PFSK-1 (cell line): Measurements from ENCODE around the gene ABTB1.

Experiments used
- FOXP2 ChIP-seq: optimal IDR thresholded peaks from 2 replicates; pipeline ENCODE3; 2011; ENCODE audit warnings: borderline replicate concordance, control low read depth, inconsistent platforms; ENCODE audit not compliant: insufficient read depth; ENCODE audit errors: extremely low read length, extremely low read depth
- POLR2AphosphoS5 ChIP-seq: IDR thresholded peaks from 2 replicates; pipeline ENCODE4 v1.6.1; 2012; ENCODE audit warnings: low read depth, mild to moderate bottlenecking, control low read depth, low read length, moderate library complexity
- SIN3A ChIP-seq: IDR thresholded peaks from 2 replicates; pipeline ENCODE4 v1.6.1; 2012; ENCODE audit warnings: mild to moderate bottlenecking, low read length, moderate library complexity, borderline replicate concordance; ENCODE audit not compliant: insufficient read depth
- TAF1 ChIP-seq: IDR thresholded peaks from 2 replicates; pipeline ENCODE4 v1.6.1; 2012; ENCODE audit warnings: low read length, control low read depth, borderline replicate concordance; ENCODE audit not compliant: insufficient read depth
- TF ChIP-seq, protein P1 (sequence below), 2 experiments: IDR thresholded peaks; 2 replicates each; pipeline versions ENCODE4 v1.6.1 to v1.8.0; 2011 to 2012; ENCODE audit warnings: low read depth in 2 of 2, low read length in 2 of 2, control low read depth in 1 of 2, inconsistent platforms in 1 of 2, mild to moderate bottlenecking in 1 of 2, moderate library complexity in 1 of 2; ENCODE audit not compliant: insufficient read depth in 1 of 2

DNA sequence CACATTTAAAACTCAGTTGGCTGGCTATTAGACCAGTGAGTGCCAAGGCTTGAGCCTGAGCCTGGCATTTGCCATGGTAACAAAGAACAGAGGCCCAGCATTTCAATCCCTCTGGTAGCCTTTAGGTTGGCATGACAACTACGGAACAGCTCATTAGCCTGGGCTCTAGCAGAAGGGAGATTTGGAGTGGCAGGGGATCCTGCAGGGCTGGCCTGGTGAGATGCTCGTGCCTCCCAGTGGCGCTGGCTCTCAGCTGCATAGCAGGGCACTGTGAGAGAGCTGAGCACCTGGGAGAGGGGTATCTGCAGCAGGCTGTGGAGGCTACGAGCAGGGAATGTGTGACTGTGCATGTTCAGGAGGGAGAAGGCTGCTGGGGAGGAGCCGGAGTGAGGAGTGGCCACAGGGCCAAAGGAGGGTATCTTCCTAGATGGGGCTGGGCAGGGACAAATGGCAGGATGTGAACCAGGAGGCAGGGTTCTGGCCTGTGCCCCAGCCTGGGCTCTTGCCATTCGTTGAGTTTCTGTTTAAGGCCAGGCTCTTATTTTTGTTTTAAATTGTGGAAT lies 5.6 kb upstream of the ABTB1 start:
- TF ChIP-seq TAF1 = no peak
- no peak for TF ChIP-seq POLR2AphosphoS5
- TF ChIP-seq, protein P1, sequence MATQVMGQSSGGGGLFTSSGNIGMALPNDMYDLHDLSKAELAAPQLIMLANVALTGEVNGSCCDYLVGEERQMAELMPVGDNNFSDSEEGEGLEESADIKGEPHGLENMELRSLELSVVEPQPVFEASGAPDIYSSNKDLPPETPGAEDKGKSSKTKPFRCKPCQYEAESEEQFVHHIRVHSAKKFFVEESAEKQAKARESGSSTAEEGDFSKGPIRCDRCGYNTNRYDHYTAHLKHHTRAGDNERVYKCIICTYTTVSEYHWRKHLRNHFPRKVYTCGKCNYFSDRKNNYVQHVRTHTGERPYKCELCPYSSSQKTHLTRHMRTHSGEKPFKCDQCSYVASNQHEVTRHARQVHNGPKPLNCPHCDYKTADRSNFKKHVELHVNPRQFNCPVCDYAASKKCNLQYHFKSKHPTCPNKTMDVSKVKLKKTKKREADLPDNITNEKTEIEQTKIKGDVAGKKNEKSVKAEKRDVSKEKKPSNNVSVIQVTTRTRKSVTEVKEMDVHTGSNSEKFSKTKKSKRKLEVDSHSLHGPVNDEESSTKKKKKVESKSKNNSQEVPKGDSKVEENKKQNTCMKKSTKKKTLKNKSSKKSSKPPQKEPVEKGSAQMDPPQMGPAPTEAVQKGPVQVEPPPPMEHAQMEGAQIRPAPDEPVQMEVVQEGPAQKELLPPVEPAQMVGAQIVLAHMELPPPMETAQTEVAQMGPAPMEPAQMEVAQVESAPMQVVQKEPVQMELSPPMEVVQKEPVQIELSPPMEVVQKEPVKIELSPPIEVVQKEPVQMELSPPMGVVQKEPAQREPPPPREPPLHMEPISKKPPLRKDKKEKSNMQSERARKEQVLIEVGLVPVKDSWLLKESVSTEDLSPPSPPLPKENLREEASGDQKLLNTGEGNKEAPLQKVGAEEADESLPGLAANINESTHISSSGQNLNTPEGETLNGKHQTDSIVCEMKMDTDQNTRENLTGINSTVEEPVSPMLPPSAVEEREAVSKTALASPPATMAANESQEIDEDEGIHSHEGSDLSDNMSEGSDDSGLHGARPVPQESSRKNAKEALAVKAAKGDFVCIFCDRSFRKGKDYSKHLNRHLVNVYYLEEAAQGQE (IDR thresholded peaks at IDR 0.05; ENCODE audit: insufficient read depth in 1 of 2, low read depth in 2 of 2, low read length in 2 of 2) = no peak
- no peak for TF ChIP-seq SIN3A
- TF ChIP-seq FOXP2 = no peak
